HepG2 (cell line): Measurements from ENCODE around the gene GJA3. TPM values are rescaled to one million over a fixed set of nuclear protein-coding genes. Genes with fewer than 3 reads are reported as not detected.
"Not testable (repeated sequence)": the region's sequence is repeated elsewhere in the genome, so short reads cannot be mapped to it uniquely, and the experiment has no call there.

ENCODE experiments used
- ATAC-seq: fragments of 200-7000 bp; cut with Tn5 transposase; 3 replicates; pipeline ENCODE4 v1.9.1; 2020; ENCODE audit warnings: mild to moderate bottlenecking, moderate library complexity
- BruUV-seq: library from RNA; stranded (reverse); fragments of 400-500 nt; replicated peaks from 2 replicates; lab custom pipeline; 2021; lab: Mats Ljungman, UMichigan
- CTCF ChIA-PET: fragments of 300-600 bp; formaldehyde crosslinking; extraction: SDS; loops from one replicate; lab custom pipeline; 2021; ENCODE audit warnings: low total read pairs, inconsistent platforms, low intra/inter-chr PET ratio; lab: Yijun Ruan, JAX
- POLR2A ChIA-PET: fragments of 350-600 bp; sonication (Branson Sonifier 250); formaldehyde crosslinking; loops from one replicate; lab custom pipeline; 2020; ENCODE audit warnings: antibody characterized with exemption, inconsistent platforms; lab: Yijun Ruan, JAX
- DNase-seq: peaks from one replicate; pipeline ENCODE4 v3.0.0-alpha.2; 2015; ENCODE audit warnings: low spot score
- FAIRE-seq: peaks from 3 replicates; lab custom pipeline; 2011; peaks lifted over from hg19 to GRCh38; lab: Jason Lieb, UNC
- H2AFZ ChIP-seq: one replicate; pipeline ENCODE4 v1.6.1; 2011; ENCODE audit warnings: low read length, inconsistent platforms
- H3K27ac ChIP-seq: fragments of 300-600 bp; 3 replicates; pipeline ENCODE4 v1.8.0; 2011; ENCODE audit warnings: mixed run types, mild to moderate bottlenecking, mixed read lengths, low read length, inconsistent platforms; ENCODE audit not compliant: insufficient read depth; ENCODE audit errors: extremely low read length
- H3K27me3 ChIP-seq, 2 experiments: fragments of 200-600 bp in 1 of 2; 2 replicates in 1 of 2; 3 replicates in 1 of 2; pipeline versions ENCODE4 v1.6.0 to v1.8.0; 2011; ENCODE audit warnings: low read length in 2 of 2, mild to moderate bottlenecking in 2 of 2, moderate library complexity in 2 of 2, inconsistent platforms in 1 of 2; ENCODE audit not compliant: insufficient read depth in 2 of 2, control insufficient read depth in 1 of 2
- H3K36me3 ChIP-seq, 2 experiments: fragments of 200-600 bp in 1 of 2; replicated peaks in 1 of 2; 2 replicates in 1 of 2; 3 replicates in 1 of 2; pipeline versions ENCODE4 v1.5.1 to v1.8.0; 2011; ENCODE audit warnings: low read length in 2 of 2, inconsistent platforms in 1 of 2; ENCODE audit not compliant: insufficient read depth in 2 of 2, control insufficient read depth in 1 of 2
- H3K4me1 ChIP-seq: 2 replicates; pipeline ENCODE4 v1.5.1; 2012; ENCODE audit warnings: low read length, inconsistent platforms; ENCODE audit not compliant: insufficient read depth
- H3K4me2 ChIP-seq: 2 replicates; pipeline ENCODE4 v1.6.0; 2011; ENCODE audit warnings: low read depth, low read length, inconsistent platforms
- H3K4me3 ChIP-seq, 3 experiments: fragments of 200-600 bp in 1 of 3; sonication (generic), shearing (Covaris generic) in 1 of 3; replicated peaks in 1 of 3; 2 replicates each; pipeline ENCODE4 v1.5.1; 2011 to 2016; ENCODE audit warnings: low read length in 3 of 3, inconsistent platforms in 2 of 3, low read depth in 2 of 3, mild to moderate bottlenecking in 2 of 3, control low read depth in 1 of 3, mixed read lengths in 1 of 3; ENCODE audit not compliant: insufficient read depth in 1 of 3
- H3K79me2 ChIP-seq: one replicate; pipeline ENCODE4 v1.6.1; 2011; ENCODE audit warnings: low read length, inconsistent platforms; ENCODE audit not compliant: insufficient read depth
- H3K9ac ChIP-seq: 2 replicates; pipeline ENCODE4 v1.6.0; 2011; ENCODE audit warnings: mild to moderate bottlenecking, low read depth, low read length, inconsistent platforms; ENCODE audit not compliant: insufficient read depth
- H3K9me3 ChIP-seq: 2 replicates; pipeline ENCODE4 v1.5.1; 2012; ENCODE audit warnings: mild to moderate bottlenecking, low read length
- H4K20me1 ChIP-seq: 2 replicates; pipeline ENCODE4 v1.6.0; 2011; ENCODE audit warnings: inconsistent platforms, mild to moderate bottlenecking, low read length, moderate library complexity; ENCODE audit not compliant: insufficient read depth
- BORCS8-MEF2B ChIP-seq: sonication (generic); formaldehyde crosslinking; IDR thresholded peaks from 2 replicates; pipeline ENCODE4 v1.8.0; 2022; ENCODE audit warnings: mild to moderate bottlenecking, missing genetic modification reagents
- NFE2L2 ChIP-seq: fragments of 150-350 bp; IDR thresholded peaks from 2 replicates; pipeline ENCODE4 v1.6.1; 2014; ENCODE audit warnings: low read length
- SMC3 ChIP-seq: IDR thresholded peaks from 2 replicates; pipeline ENCODE4 v1.6.1; 2011; ENCODE audit warnings: low read length, improper control_type of control experiment
- ZNF230 ChIP-seq: sonication (generic); formaldehyde crosslinking; IDR thresholded peaks from 2 replicates; pipeline ENCODE4 v1.4.0; 2020; ENCODE audit warnings: mild to moderate bottlenecking, missing genetic modification reagents
- ZNF644 ChIP-seq: IDR thresholded peaks from 2 replicates; pipeline ENCODE4 v1.6.1; 2016; ENCODE audit warnings: low read depth
- ZNF781 ChIP-seq: sonication (generic); formaldehyde crosslinking; IDR thresholded peaks from 2 replicates; pipeline ENCODE4 v1.5.1; 2020; ENCODE audit warnings: borderline replicate concordance, mild to moderate bottlenecking, missing genetic modification reagents; ENCODE audit errors: not compliant biosample characterization
- ZNF841 ChIP-seq: sonication (generic); formaldehyde crosslinking; IDR thresholded peaks from 2 replicates; pipeline ENCODE4 v1.8.1; 2023; ENCODE audit warnings: missing genetic modification reagents, borderline replicate concordance
- ZNF878 ChIP-seq: sonication (generic); formaldehyde crosslinking; IDR thresholded peaks from 2 replicates; pipeline ENCODE4 v1.8.1; 2023; ENCODE audit warnings: mild to moderate bottlenecking, missing genetic modification reagents, moderate library complexity
- ZSCAN12 ChIP-seq: sonication (generic); formaldehyde crosslinking; IDR thresholded peaks from 2 replicates; pipeline ENCODE4 v1.9.0; 2021; ENCODE audit warnings: mild to moderate bottlenecking, missing genetic modification reagents
- WGBS: methylation state at CpG from one replicate; pipeline ENCODE4 v1.1.6; 2017; ENCODE audit warnings: low lambda C conversion rate; 5-methylcytosine and 5-hydroxymethylcytosine counted together
- in situ Hi-C: cut with HindIII; loops from 2 replicates; pipeline ENCODE4 v1.10.0; 2017; ENCODE audit warnings: low pct_unique_long_range_greater_than_20kb; ENCODE audit not compliant: extremely low pct_ligation_motif_present
- intact Hi-C: fragments of 100-400 bp; cut with micrococcal nuclease; formaldehyde crosslinking; loops from one replicate; pipeline ENCODE4 v1.10.0; 2022; ENCODE audit not compliant: unreplicated experiment
- polyA plus RNA-seq, 8 experiments: library from polyadenylated mRNA; depleted of rRNA in 3 of 8; stranded (reverse) in 7 of 8; unstranded in 1 of 8; fragments of >200 nt; fragmentation: Illumina TruSeq in 4 of 8; extraction: Trizol in 4 of 8; gene quantifications; 2 replicates each; pipeline versions ENCODE4 v1.2.1 to v1.2.3, GENCODE V29; 2011 to 2016; ENCODE audit warnings: low read depth in 4 of 8, missing spikeins in 1 of 8, mixed read lengths in 1 of 8; ENCODE audit not compliant: insufficient read depth in 1 of 8
- total RNA-seq, 5 experiments: library from RNA; depleted of rRNA; stranded (reverse); fragments of >200 nt; fragmentation: Illumina TruSeq; extraction: Trizol; gene quantifications; 2 replicates each; pipeline ENCODE4 v1.2.3, GENCODE V29; 2016; ENCODE audit warnings: low read depth in 1 of 5
- TF ChIP-seq, protein P1 (sequence below): sonication (generic); formaldehyde crosslinking; IDR thresholded peaks from 2 replicates; pipeline ENCODE4 v1.5.0; 2020; ENCODE audit warnings: missing genetic modification reagents

The GJA3 gene
- total and polyA plus RNA-seq, 2 of the 13 experiments (the other 11 are each of a cell fraction or from before 2014, with no cell fraction given): 0.04 TPM

DNA sequence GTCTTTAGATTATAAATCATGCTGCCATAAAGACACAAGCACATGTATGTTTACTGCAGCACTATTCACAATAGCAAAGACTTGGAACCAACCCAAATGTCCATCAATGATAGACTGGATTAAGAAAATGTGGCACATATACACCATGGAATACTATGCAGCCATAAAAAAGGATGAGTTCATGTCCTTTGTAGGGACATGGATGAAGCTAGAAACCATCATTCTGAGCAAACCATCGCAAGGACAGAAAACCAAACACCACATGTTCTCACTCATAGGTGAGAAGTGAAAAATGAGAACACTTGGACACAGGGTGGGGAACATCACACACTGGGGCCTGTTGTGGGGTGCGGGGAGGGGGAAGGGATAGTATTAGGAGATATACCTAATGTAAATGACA, 7.6 kb downstream of the GJA3 start:
- intact Hi-C loops, H3K9ac ChIP-seq, H3K36me3 ChIP-seq, H3K79me2 ChIP-seq, H3K9me3 ChIP-seq, DNase-seq, H4K20me1 ChIP-seq, H3K4me2 ChIP-seq, in situ Hi-C loops, CTCF ChIA-PET, H2AFZ ChIP-seq, H3K27ac ChIP-seq, POLR2A ChIA-PET, H3K4me1 ChIP-seq, ATAC-seq, BruUV-seq, H3K4me3 ChIP-seq, FAIRE-seq: not testable (repeated sequence)
- peaks cover 0 to 28% of the 10 kb centered on the region in 2 experiments for H3K27me3 ChIP-seq
- 42% methylated on average over 2 of the region's 2 CpGs for WGBS

- POLR2A ChIA-PET: no interaction called here
- intact Hi-C loops: no loop called here
- FAIRE-seq: no peak
These were observed 9.2 kb downstream of the GJA3 start for GRCh38 chr13:20151612-20152011.

DNA sequence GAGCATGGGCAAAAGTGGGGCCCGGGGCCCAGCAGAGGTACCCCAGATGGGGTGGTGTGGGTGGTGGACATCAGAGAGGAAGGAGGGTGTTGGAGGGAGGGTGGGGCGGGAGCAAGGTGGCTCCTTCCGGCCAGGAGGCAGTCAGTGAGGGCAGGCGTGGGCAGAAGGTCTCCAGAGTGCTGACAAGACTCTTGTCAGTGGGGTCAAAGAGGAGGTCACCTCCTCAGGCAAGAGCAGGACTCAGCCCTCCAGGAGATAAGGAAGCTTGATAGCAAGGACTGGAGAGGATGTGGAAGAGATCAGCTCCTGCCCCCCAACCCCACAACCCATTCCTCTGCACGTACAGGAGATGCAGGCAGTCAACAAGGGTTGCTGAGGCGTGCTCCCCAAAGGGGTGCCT, 9.8 kb downstream of the GJA3 start:
- Histone ChIP-seq H3K27ac (no peak overlapping the region), H4K20me1 (no peaks in the 10 kb centered on the region), H3K4me1 (no peaks in the 10 kb centered on the region), H2AFZ (no peak overlapping the region), H3K79me2 (no peaks in the 10 kb centered on the region), H3K4me3 (no peak overlapping the region), H3K9ac (no peak overlapping the region), H3K9me3 (no peaks in the 10 kb centered on the region), H3K4me2 (no peak overlapping the region), H3K36me3 (no peaks in the 10 kb centered on the region), H3K27me3 (peaks cover 4 to 39% of the 10 kb centered on the region in 2 experiments)
- no peak for FAIRE-seq
- WGBS: 30% methylated on average over 5 of the region's 6 CpGs
- no TSS peak for BruUV-seq
- no peak for DNase-seq
- ChIA-PET CTCF (no interaction called here), POLR2A (no interaction called here)
- intact Hi-C loops (no loop called here), in situ Hi-C loops (no loop called here)
- ATAC-seq: no peak
- TF ChIP-seq ZNF878 (CRISPR knock-in tag): no peak
- TF ChIP-seq ZNF781 (CRISPR knock-in tag): no peak
- no peak for TF ChIP-seq ZNF644
- TF ChIP-seq, protein P1, sequence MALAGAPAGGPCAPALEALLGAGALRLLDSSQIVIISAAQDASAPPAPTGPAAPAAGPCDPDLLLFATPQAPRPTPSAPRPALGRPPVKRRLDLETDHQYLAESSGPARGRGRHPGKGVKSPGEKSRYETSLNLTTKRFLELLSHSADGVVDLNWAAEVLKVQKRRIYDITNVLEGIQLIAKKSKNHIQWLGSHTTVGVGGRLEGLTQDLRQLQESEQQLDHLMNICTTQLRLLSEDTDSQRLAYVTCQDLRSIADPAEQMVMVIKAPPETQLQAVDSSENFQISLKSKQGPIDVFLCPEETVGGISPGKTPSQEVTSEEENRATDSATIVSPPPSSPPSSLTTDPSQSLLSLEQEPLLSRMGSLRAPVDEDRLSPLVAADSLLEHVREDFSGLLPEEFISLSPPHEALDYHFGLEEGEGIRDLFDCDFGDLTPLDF (CRISPR knock-in tag): no peak
- no peak for TF ChIP-seq BORCS8-MEF2B
- no peak for TF ChIP-seq ZNF841
- no peak for TF ChIP-seq ZNF230 (CRISPR knock-in tag)

More at GRCh38 chr13:20151612-20152011, 9.2 kb downstream of the GJA3 start:
- TF ChIP-seq ZSCAN12 (no peak), SMC3 (no peak), NFE2L2 (no peak)
- BruUV-seq: no TSS peak
- no peak overlapping the region for H3K9ac ChIP-seq
- no peaks in the 10 kb centered on the region for H4K20me1 ChIP-seq
- H3K27me3 ChIP-seq: peaks cover 4 to 35% of the 10 kb centered on the region in 2 experiments
- H3K27ac ChIP-seq: no peak overlapping the region
- H3K79me2 ChIP-seq: no peaks in the 10 kb centered on the region
- no peak overlapping the region for H3K4me3 ChIP-seq
- H2AFZ ChIP-seq: no peak overlapping the region
- WGBS: 47% methylated on average over 11 of the region's 11 CpGs
- H3K4me2 ChIP-seq: no peak overlapping the region
- in situ Hi-C loops: no loop called here
- CTCF ChIA-PET: no interaction called here
- no peak for DNase-seq
- H3K9me3 ChIP-seq: no peaks in the 10 kb centered on the region
- no peaks in the 10 kb centered on the region for H3K4me1 ChIP-seq
- no peaks in the 10 kb centered on the region for H3K36me3 ChIP-seq
- ATAC-seq: no peak; the same call in 2 of the 3 replicates
